ENCODE data around the gene CCDC91. TPM values are rescaled to one million over a fixed set of nuclear protein-coding genes. Genes with fewer than 3 reads are reported as not detected.
"Not testable (repeated sequence)": the region's sequence is repeated elsewhere in the genome, so short reads cannot be mapped to it uniquely, and the experiment has no call there.

CCDC91 gene
- total RNA-seq, 1 donor from 2014 or later = 47.0 TPM

DNA sequence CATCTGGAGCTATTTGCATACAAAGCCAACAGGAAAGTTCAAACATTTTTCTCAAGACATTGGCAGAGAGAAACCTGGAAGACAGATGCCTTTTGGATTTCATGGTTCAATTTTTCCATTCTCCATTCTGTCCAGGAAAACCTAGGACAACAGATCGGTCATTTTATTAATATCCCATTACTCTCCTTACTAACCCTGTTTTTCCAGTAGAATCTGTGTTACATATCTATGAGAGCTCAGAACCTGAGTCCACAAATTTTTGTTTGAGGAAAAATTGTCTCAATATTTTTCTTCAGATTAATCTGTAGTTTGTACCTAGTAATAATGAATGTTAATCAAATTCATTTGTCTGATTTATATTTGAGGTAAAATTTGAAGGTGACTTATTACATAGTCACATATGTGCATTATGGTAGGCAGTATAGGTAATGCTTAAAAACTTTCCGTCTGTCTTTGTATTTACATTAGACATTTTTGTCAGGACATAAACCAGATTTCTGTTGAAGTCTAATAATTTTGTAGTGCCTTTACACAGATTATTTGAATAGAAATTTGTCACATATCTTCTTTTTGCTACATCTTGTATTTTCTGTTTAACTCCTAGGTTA lies 75.3 kb downstream of the CCDC91 start:
- DNase-seq (ENCODE audit: missing footprints) (no peak), ATAC-seq (no peak)
- intact Hi-C loops (cut with DNase I) = no loop called here

- DNase-seq (ENCODE audit: missing footprints); ATAC-seq; intact Hi-C loops (cut with DNase I): not testable (repeated sequence)
These were observed 77.8 kb downstream of the CCDC91 start for GRCh38 chr12:28267920-28268607.

DNA sequence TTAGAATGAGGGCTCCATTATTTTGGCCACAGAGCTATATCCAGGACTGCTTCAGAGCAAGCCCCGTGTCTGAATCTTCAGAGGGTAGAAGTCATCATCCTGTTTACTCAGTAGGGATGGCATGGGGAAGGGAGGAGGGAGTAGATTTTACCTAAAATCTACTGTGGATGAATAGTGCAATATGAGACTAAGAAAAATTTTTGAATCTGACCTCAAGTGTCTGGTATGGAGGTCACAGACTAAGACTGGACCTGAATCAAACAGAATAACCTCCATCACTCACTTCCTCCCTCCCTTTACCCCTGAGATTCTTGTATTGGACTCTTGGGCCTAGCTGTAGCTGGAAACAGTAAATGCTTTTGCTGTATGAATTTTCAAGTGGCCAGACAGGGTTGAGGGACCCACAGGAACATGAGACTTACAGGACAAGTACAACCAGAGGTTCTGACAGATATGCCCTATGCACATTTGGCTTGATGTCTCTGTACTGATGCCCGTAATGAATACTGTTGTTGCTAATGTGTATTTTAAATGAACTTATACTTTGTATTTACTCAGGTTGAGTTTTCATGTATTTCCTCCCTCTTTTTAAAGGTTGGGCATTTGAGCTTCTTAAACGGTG lies 78.5 kb downstream of the CCDC91 start:
- intact Hi-C loops (cut with DNase I) = no loop called here
- ATAC-seq = no peak
- DNase-seq (ENCODE audit: missing footprints) = no peak

- intact Hi-C loops (cut with DNase I) = no loop called here
- no peak for DNase-seq (ENCODE audit: missing footprints)
- ATAC-seq = no peak
These were observed 79.6 kb downstream of the CCDC91 start for GRCh38 chr12:28269851-28270250.

DNA sequence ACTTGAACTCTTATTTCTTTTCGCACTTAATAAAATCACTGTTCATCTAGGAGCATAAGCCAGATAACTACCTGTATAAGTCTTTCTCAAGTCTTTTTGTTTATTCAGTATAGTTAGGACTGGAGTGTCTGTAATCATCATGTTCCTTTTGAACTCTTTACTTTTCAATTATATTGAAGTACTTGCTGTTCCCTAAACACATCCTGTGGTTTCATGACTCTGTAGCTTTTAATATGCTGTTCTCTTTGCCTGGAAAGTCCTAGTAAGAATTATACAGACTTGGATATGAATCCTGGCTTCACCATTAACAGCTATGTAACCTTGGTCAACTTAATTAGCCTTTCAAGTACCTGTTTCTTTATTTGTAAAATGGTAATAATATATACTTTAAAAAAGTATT lies 88.2 kb downstream of the CCDC91 start:
- DNase-seq (ENCODE audit: missing footprints) (no peak), ATAC-seq (no peak)
- intact Hi-C loops (cut with DNase I) = no loop called here

- intact Hi-C loops (cut with DNase I) = no loop called here
- ATAC-seq (no peak), DNase-seq (ENCODE audit: missing footprints) (no peak)
These were observed 88.7 kb downstream of the CCDC91 start for GRCh38 chr12:28278960-28279359.

DNA sequence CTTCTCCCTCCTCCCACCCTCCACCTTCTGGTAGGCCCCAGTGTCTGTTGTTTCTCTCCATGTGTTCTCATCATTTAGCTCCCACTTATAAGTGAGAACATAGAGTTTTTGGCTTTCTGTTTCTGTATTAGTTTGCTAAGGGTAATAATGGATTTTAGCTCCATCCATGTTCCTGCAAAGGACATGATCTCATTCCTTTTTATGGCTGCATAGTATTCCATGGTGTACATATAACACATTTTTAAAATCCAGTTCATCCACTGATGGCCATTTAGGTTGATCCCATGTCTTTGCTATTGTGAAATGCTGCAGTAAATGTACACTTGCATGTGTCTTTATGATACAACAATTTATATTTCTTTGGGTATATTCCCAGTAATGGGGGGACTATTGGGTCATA lies 96.1 kb downstream of the CCDC91 start:
- intact Hi-C loops (cut with DNase I) = no loop called here
- ATAC-seq = no peak

DNA sequence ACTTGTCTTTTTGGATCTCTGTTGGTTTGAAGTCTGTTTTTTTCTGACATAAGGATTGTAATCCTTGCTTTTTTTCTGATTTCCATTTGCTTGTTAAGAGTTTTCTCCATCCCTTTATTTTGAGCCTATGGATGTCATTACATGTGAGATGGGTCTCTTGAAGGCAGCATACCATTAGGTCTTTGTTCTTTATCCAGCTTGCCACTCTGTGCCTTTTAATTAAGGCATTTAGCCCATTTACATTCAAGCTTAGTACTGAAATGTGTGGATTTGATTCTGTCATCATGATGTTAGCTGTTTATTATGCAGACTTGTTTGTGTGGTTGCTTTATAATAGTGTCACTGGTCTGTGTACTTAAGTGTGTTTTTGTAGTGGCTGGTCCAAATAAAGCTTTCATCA lies 100.0 kb downstream of the CCDC91 start:
- intact Hi-C loops (cut with DNase I) = no loop called here
- no peak for DNase-seq (ENCODE audit: missing footprints)
- ATAC-seq = no peak

More for the DNA sequence above, 96.1 kb downstream of the CCDC91 start:
- DNase-seq (ENCODE audit: missing footprints) = no peak

- ATAC-seq (no peak), DNase-seq (ENCODE audit: missing footprints) (no peak)
- intact Hi-C loops (cut with DNase I) = no loop called here
These were observed 102.4 kb downstream of the CCDC91 start for GRCh38 chr12:28292699-28293098.

DNA sequence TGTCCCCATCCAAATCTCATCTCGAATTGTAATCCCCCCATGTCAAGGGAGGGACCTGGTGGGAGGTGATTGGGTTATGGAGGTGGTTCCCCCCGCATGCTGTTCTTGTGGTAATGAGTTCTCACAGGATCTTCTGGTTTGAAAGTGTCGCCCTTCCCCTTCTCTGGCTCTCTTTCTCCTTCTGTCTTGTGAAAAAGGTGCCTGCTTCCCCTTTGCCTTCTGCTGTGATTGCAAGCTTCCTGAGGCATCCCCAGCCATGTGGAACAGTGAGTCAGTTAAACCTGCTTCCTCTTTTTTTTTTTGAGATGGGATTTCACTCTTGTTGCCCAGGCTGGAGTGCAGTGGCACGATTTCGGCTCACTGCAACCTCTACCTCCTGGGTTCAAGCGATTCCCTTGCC lies 104.0 kb downstream of the CCDC91 start:
- intact Hi-C loops (cut with DNase I) = no loop called here
- DNase-seq (ENCODE audit: missing footprints) (no peak), ATAC-seq (no peak)

DNA sequence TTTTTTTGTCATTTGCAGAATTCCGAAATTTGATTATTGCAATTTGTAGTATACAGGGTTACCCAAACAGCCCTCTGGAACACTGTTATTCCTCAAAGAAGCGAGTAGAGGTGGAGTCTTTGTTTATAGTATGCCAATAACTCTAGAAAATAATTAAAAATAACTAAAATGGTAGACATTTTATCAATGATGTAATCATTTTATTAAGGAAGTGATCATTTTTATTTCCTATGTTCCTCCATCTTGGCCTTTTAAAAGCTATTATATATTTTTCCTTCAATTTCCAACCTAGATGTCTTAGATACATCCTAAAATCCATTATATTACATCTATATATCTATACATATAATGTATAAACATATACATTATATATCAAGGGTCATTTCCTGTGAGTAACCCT lies 106.0 kb downstream of the CCDC91 start:
- intact Hi-C loops (cut with DNase I) = no loop called here
- DNase-seq (ENCODE audit: missing footprints) = no peak
- ATAC-seq = no peak

- ATAC-seq (no peak), DNase-seq (ENCODE audit: missing footprints) (no peak)
- intact Hi-C loops (cut with DNase I) = no loop called here
These were observed 112.9 kb downstream of the CCDC91 start for GRCh38 chr12:28303192-28303591.

GRCh38 chr12:28306535-28306934 lies 116.3 kb downstream of the CCDC91 start:
- ATAC-seq (no peak), DNase-seq (ENCODE audit: missing footprints) (no peak)
- intact Hi-C loops (cut with DNase I) = no loop called here

- intact Hi-C loops (cut with DNase I) = no loop called here
- DNase-seq (ENCODE audit: missing footprints) (no peak), ATAC-seq (no peak)
These were observed 118.6 kb downstream of the CCDC91 start for GRCh38 chr12:28308891-28309290.

- ATAC-seq (no peak), DNase-seq (ENCODE audit: missing footprints) (no peak)
- intact Hi-C loops (cut with DNase I) = no loop called here
These were observed 123.4 kb downstream of the CCDC91 start for GRCh38 chr12:28313631-28314030.

GRCh38 chr12:28316049-28316448 lies 125.8 kb downstream of the CCDC91 start:
- no peak for DNase-seq (ENCODE audit: missing footprints)
- no peak for ATAC-seq
- intact Hi-C loops (cut with DNase I) = no loop called here

GRCh38 chr12:28318273-28318672 lies 128.0 kb downstream of the CCDC91 start:
- ATAC-seq = no peak

GRCh38 chr12:28320353-28320752 lies 130.1 kb downstream of the CCDC91 start:
- ATAC-seq = no peak
- intact Hi-C loops (cut with DNase I) = no loop called here

More at GRCh38 chr12:28318273-28318672, 128.0 kb downstream of the CCDC91 start:
- intact Hi-C loops (cut with DNase I) = no loop called here
- DNase-seq (ENCODE audit: missing footprints) = no peak

DNA sequence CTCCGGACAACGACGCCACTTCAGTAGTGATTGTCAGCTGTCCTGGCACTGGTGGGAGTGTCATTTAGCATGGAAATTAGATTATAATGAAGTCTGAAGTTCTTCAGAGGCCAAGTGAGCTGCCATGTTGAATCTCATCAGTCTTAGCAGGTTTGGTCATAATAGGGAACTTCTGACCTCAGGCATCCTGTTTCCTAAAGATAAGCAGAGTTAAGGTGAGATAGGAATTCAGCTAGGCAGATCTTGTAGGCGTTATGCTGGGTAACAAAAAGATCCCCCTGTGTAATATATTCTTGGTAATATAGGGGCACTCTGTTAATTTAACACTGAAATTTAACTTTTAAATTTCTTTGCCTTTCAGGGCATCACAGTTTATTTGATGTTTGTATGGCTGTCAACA lies 137.5 kb downstream of the CCDC91 start:
- ATAC-seq (no peak), DNase-seq (ENCODE audit: missing footprints) (no peak)
- intact Hi-C loops (cut with DNase I) = no loop called here

More at GRCh38 chr12:28320353-28320752, 130.1 kb downstream of the CCDC91 start:
- DNase-seq (ENCODE audit: missing footprints) = no peak

- DNase-seq (ENCODE audit: missing footprints) (no peak), ATAC-seq (no peak)
- intact Hi-C loops (cut with DNase I) = no loop called here
These were observed 138.7 kb downstream of the CCDC91 start for GRCh38 chr12:28328967-28329366.

All from Right ventricle myocardium inferior (tissue), 1 donor.